Duodenal mucosa (tissue), 2 donors: Measurements from ENCODE around the gene SLC39A11.

Experiments used
- H3K27ac ChIP-seq: one replicate; pipeline ENCODE4 v1.7.0; 2013; ENCODE audit warnings: low read depth, low read length
- H3K27me3 ChIP-seq, 2 donors: one replicate each; pipeline ENCODE4 v1.7.0; 2013; ENCODE audit warnings: low read length in 2 of 2, control low read depth in 1 of 2; ENCODE audit not compliant: insufficient read depth in 2 of 2, control insufficient read depth in 1 of 2
- H3K36me3 ChIP-seq, 2 donors: one replicate each; pipeline ENCODE4 v1.7.0; 2013; ENCODE audit warnings: low read length in 2 of 2, control low read depth in 1 of 2; ENCODE audit not compliant: insufficient read depth in 2 of 2, control insufficient read depth in 1 of 2
- H3K4me1 ChIP-seq, 2 donors: one replicate each; pipeline ENCODE4 v1.7.0; 2013; ENCODE audit warnings: low read length in 2 of 2, control low read depth in 1 of 2; ENCODE audit not compliant: insufficient read depth in 2 of 2, control insufficient read depth in 1 of 2
- H3K4me3 ChIP-seq, 2 donors: one replicate each; pipeline ENCODE4 v1.7.0; 2013; ENCODE audit warnings: low read length in 2 of 2, low read depth in 1 of 2
- H3K9ac ChIP-seq, 2 donors: one replicate each; pipeline ENCODE4 v1.7.0; 2013; ENCODE audit warnings: low read length in 2 of 2, low read depth in 1 of 2
- H3K9me3 ChIP-seq, 2 donors: one replicate each; pipeline ENCODE4 v1.7.0; 2013; ENCODE audit warnings: low read length in 2 of 2, control low read depth in 1 of 2; ENCODE audit not compliant: control insufficient read depth in 1 of 2

SLC39A11 gene

GRCh38 chr17:72890711-72891110 lies 201.8 kb downstream of the SLC39A11 start:
- Histone ChIP-seq H3K36me3 (peaks cover 0 to 7% of the 10 kb centered on the region in 2 donors), H3K4me3 (no peak overlapping the region), H3K27ac (no peak overlapping the region), H3K4me1 (no peaks in the 10 kb centered on the region), H3K9me3 (no peaks in the 10 kb centered on the region), H3K27me3 (no peaks in the 10 kb centered on the region), H3K9ac (no peak overlapping the region)

- Histone ChIP-seq H3K27ac (no peak overlapping the region), H3K4me1 (no peaks in the 10 kb centered on the region), H3K9ac (no peak overlapping the region), H3K4me3 (no peak overlapping the region), H3K36me3 (peaks cover 5 to 7% of the 10 kb centered on the region in 2 donors), H3K27me3 (no peaks in the 10 kb centered on the region), H3K9me3 (no peaks in the 10 kb centered on the region)
These were observed 204.6 kb downstream of the SLC39A11 start for GRCh38 chr17:72887917-72888316.

GRCh38 chr17:72887322-72887721 lies 205.2 kb downstream of the SLC39A11 start:
- no peaks in the 10 kb centered on the region for H3K27me3 ChIP-seq
- H3K4me3 ChIP-seq = no peak overlapping the region
- H3K9me3 ChIP-seq = no peaks in the 10 kb centered on the region
- H3K4me1 ChIP-seq = no peaks in the 10 kb centered on the region
- no peak overlapping the region for H3K9ac ChIP-seq
- no peak overlapping the region for H3K27ac ChIP-seq
- peaks cover 5 to 7% of the 10 kb centered on the region in 2 donors for H3K36me3 ChIP-seq

- Histone ChIP-seq H3K9me3 (no peaks in the 10 kb centered on the region), H3K4me1 (no peaks in the 10 kb centered on the region), H3K9ac (no peak overlapping the region), H3K4me3 (no peak overlapping the region), H3K27me3 (no peaks in the 10 kb centered on the region), H3K36me3 (peaks cover 5 to 7% of the 10 kb centered on the region in 2 donors), H3K27ac (no peak overlapping the region)
These were observed 205.9 kb downstream of the SLC39A11 start for GRCh38 chr17:72886622-72887021.

GRCh38 chr17:72884066-72884465 lies 208.4 kb downstream of the SLC39A11 start:
- H3K9ac ChIP-seq = no peak overlapping the region

GRCh38 chr17:72883351-72883750 lies 209.1 kb downstream of the SLC39A11 start:
- H3K27ac ChIP-seq = no peak overlapping the region
- peaks cover 11 to 12% of the 10 kb centered on the region in 2 donors for H3K36me3 ChIP-seq
- H3K9ac ChIP-seq = no peak overlapping the region
- H3K4me3 ChIP-seq = no peak overlapping the region
- H3K9me3 ChIP-seq = peaks cover 9 to 13% of the 10 kb centered on the region in 2 donors
- no peaks in the 10 kb centered on the region for H3K4me1 ChIP-seq
- H3K27me3 ChIP-seq = no peaks in the 10 kb centered on the region

More at GRCh38 chr17:72884066-72884465, 208.4 kb downstream of the SLC39A11 start:
- H3K27me3 ChIP-seq = no peaks in the 10 kb centered on the region
- no peak overlapping the region for H3K4me3 ChIP-seq
- no peak overlapping the region for H3K27ac ChIP-seq
- H3K9me3 ChIP-seq = peaks cover 9 to 13% of the 10 kb centered on the region in 2 donors
- peaks cover 11 to 12% of the 10 kb centered on the region in 2 donors for H3K36me3 ChIP-seq
- H3K4me1 ChIP-seq = no peaks in the 10 kb centered on the region

GRCh38 chr17:72882426-72882825 lies 210.1 kb downstream of the SLC39A11 start:
- Histone ChIP-seq H3K9me3 (peaks cover 9 to 13% of the 10 kb centered on the region in 2 donors), H3K27ac (no peak overlapping the region), H3K9ac (no peak overlapping the region), H3K4me1 (no peaks in the 10 kb centered on the region), H3K27me3 (no peaks in the 10 kb centered on the region), H3K36me3 (peaks cover 10 to 12% of the 10 kb centered on the region in 2 donors), H3K4me3 (no peak overlapping the region)

- no peaks in the 10 kb centered on the region for H3K27me3 ChIP-seq
- H3K27ac ChIP-seq = no peak overlapping the region
- peaks cover 20 to 26% of the 10 kb centered on the region in 2 donors for H3K9me3 ChIP-seq
- no peak overlapping the region for H3K9ac ChIP-seq
- peaks cover 7 to 12% of the 10 kb centered on the region in 2 donors for H3K36me3 ChIP-seq
- H3K4me1 ChIP-seq = no peaks in the 10 kb centered on the region
- no peak overlapping the region for H3K4me3 ChIP-seq
These were observed 212.6 kb downstream of the SLC39A11 start for GRCh38 chr17:72879877-72880276.

- Histone ChIP-seq H3K4me3 (no peak overlapping the region), H3K9me3 (peaks cover 20 to 26% of the 10 kb centered on the region in 2 donors), H3K9ac (no peak overlapping the region), H3K36me3 (peaks cover 10 to 12% of the 10 kb centered on the region in 2 donors), H3K4me1 (no peaks in the 10 kb centered on the region), H3K27ac (no peak overlapping the region), H3K27me3 (no peaks in the 10 kb centered on the region)
These were observed 213.4 kb downstream of the SLC39A11 start for GRCh38 chr17:72878975-72879660.

GRCh38 chr17:72877348-72877747 lies 215.1 kb downstream of the SLC39A11 start:
- H3K27me3 ChIP-seq = no peaks in the 10 kb centered on the region
- H3K4me3 ChIP-seq = no peak overlapping the region
- no peaks in the 10 kb centered on the region for H3K4me1 ChIP-seq
- H3K36me3 ChIP-seq = peaks cover 7 to 10% of the 10 kb centered on the region in 2 donors
- peaks cover 20 to 26% of the 10 kb centered on the region in 2 donors for H3K9me3 ChIP-seq
- no peak overlapping the region for H3K27ac ChIP-seq
- H3K9ac ChIP-seq = no peak overlapping the region
